Measurements from ENCODE around the gene GOLM1. TPM values are rescaled to one million over a fixed set of nuclear protein-coding genes. Genes with fewer than 3 reads are reported as not detected.

The GOLM1 gene
- total and polyA plus RNA-seq, 10 of the 15 experiments (the other 5 are each of a cell fraction or from before 2014, with no cell fraction given), result 0.41 to 25.9 (median 18.7) TPM

DNA sequence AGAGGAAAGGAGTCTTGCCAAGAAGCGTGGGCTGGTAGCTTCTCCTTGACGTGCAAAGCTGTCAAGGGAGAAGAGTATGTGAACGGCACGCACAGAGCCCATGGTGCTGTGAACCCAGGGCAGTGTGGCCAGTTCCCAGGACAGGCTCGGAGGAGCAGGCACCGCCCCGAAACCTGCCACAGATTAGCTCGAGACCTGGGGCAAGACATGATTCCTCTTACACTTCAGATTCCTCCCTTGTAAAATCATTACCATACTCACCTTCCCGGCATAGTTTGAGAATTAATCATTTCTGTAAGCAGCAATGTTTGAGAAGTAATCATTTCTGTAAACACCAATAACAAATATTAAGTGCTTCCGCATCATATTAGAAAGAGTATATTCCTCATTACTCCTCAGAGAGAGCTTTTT, 19.9 kb downstream of the GOLM1 start:
- no peak for DNase-seq (ENCODE audit: low read depth, low spot score)
- no peaks in the 10 kb centered on the region for H3K4me1 ChIP-seq (ENCODE audit: control insufficient read depth, insufficient read depth, low read length)
- FAIRE-seq, result no peak
- ChIA-PET RAD21 (ENCODE audit: unreplicated experiment) (no interaction called here), CTCF (no interaction called here), POLR2A (no interaction called here), SMC1A (ENCODE audit: uncharacterized antibody, unreplicated experiment) (no interaction called here)
- H3K4me2 ChIP-seq (ENCODE audit: control insufficient read depth, insufficient read depth), result no peak overlapping the region
- intact Hi-C loops (cut with micrococcal nuclease; ENCODE audit: unreplicated experiment) (no loop called here), in situ Hi-C loops (cut with MboI) (no loop called here)
- TF ChIP-seq NR2C2 (IDR thresholded peaks at IDR 0.05; ENCODE audit: borderline replicate concordance, control insufficient read depth, insufficient read length, low read depth), result no peak
- H4K20me1 ChIP-seq (ENCODE audit: control insufficient read depth, insufficient read depth), result no peaks in the 10 kb centered on the region
- H3K36me3 ChIP-seq (ENCODE audit: control insufficient read depth in 2 of 2, insufficient read depth in 2 of 2, low read length in 1 of 2), result no peaks in the 10 kb centered on the region
- H3K79me2 ChIP-seq (ENCODE audit: control insufficient read depth, insufficient read depth, low read length), result no peaks in the 10 kb centered on the region
- H3K9ac ChIP-seq (ENCODE audit: control insufficient read depth, insufficient read depth, low read length), result no peak overlapping the region
- H3K9me3 ChIP-seq (replicated peaks; ENCODE audit: control insufficient read depth, insufficient read depth, low read length), result no peaks in the 10 kb centered on the region
- no peak overlapping the region for H3K27ac ChIP-seq (ENCODE audit: control insufficient read depth, insufficient read depth)
- BruUV-seq (replicated peaks), result no TSS peak
- ATAC-seq, result no peak
- H3K27me3 ChIP-seq (replicated peaks in 1 of 2; ENCODE audit: control insufficient read depth in 2 of 2, insufficient read depth in 2 of 2, low read length in 1 of 2), result no peaks in the 10 kb centered on the region
- no peak overlapping the region for H3K4me3 ChIP-seq
- 52% methylated on average over 10 of the region's 10 CpGs for WGBS (ENCODE audit: insufficient coverage, insufficient replicate concordance, low lambda C conversion rate, missing lambda C conversion rate)
- no peak overlapping the region for H2AFZ ChIP-seq (ENCODE audit: control insufficient read depth, low read depth, low read length)

DNA sequence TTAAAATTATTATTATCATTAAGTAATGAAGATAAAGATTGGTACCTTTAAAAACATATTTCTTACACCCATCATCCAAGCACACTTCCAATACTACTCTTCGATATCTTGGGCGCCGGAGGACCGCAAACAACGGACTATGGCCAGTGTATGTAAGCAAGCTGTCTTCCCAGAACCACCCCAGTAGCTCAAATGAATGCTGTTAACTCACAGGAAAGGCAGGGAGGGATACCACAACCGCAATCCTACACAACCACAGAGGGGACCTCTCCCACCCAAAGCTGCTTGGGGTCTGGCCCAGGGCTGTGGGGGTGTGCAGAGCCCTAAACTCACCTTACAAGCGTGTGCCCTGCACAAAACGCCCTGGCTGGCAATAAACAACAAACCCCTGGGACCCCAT, 20.6 kb downstream of the GOLM1 start:
- H3K27me3 ChIP-seq (replicated peaks in 1 of 2; ENCODE audit: control insufficient read depth in 2 of 2, insufficient read depth in 2 of 2, low read length in 1 of 2), result no peaks in the 10 kb centered on the region
- WGBS (ENCODE audit: insufficient coverage, insufficient replicate concordance, low lambda C conversion rate, missing lambda C conversion rate), result 58% methylated on average over 8 of the region's 8 CpGs
- no TSS peak for BruUV-seq (replicated peaks)
- ChIA-PET RAD21 (ENCODE audit: unreplicated experiment) (no interaction called here), SMC1A (ENCODE audit: uncharacterized antibody, unreplicated experiment) (no interaction called here), CTCF (no interaction called here), POLR2A (no interaction called here)
- H3K79me2 ChIP-seq (ENCODE audit: control insufficient read depth, insufficient read depth, low read length), result no peaks in the 10 kb centered on the region
- no peaks in the 10 kb centered on the region for H3K4me1 ChIP-seq (ENCODE audit: control insufficient read depth, insufficient read depth, low read length)
- no peaks in the 10 kb centered on the region for H4K20me1 ChIP-seq (ENCODE audit: control insufficient read depth, insufficient read depth)
- H2AFZ ChIP-seq (ENCODE audit: control insufficient read depth, low read depth, low read length), result no peak overlapping the region
- no peak overlapping the region for H3K4me3 ChIP-seq
- no peak for TF ChIP-seq RAD21 (IDR thresholded peaks at IDR 0.05; ENCODE audit: insufficient read depth, low read depth, low read length)
- TF ChIP-seq, protein P1, sequence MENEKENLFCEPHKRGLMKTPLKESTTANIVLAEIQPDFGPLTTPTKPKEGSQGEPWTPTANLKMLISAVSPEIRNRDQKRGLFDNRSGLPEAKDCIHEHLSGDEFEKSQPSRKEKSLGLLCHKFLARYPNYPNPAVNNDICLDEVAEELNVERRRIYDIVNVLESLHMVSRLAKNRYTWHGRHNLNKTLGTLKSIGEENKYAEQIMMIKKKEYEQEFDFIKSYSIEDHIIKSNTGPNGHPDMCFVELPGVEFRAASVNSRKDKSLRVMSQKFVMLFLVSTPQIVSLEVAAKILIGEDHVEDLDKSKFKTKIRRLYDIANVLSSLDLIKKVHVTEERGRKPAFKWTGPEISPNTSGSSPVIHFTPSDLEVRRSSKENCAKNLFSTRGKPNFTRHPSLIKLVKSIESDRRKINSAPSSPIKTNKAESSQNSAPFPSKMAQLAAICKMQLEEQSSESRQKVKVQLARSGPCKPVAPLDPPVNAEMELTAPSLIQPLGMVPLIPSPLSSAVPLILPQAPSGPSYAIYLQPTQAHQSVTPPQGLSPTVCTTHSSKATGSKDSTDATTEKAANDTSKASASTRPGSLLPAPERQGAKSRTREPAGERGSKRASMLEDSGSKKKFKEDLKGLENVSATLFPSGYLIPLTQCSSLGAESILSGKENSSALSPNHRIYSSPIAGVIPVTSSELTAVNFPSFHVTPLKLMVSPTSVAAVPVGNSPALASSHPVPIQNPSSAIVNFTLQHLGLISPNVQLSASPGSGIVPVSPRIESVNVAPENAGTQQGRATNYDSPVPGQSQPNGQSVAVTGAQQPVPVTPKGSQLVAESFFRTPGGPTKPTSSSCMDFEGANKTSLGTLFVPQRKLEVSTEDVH (IDR thresholded peaks at IDR 0.05; ENCODE audit: low read depth, partially characterized antibody), result no peak
- no peak for TF ChIP-seq ZNF384 (IDR thresholded peaks at IDR 0.05; ENCODE audit: borderline replicate concordance, low read depth, low read length)
- no peak for ATAC-seq
- no peaks in the 10 kb centered on the region for H3K36me3 ChIP-seq (ENCODE audit: control insufficient read depth in 2 of 2, insufficient read depth in 2 of 2, low read length in 1 of 2)
- in situ Hi-C loops (cut with MboI), result no loop called here
- FAIRE-seq, result no peak
- intact Hi-C loops (cut with micrococcal nuclease; ENCODE audit: unreplicated experiment), result no loop called here
- DNase-seq (ENCODE audit: low read depth, low spot score), result no peak
- H3K27ac ChIP-seq (ENCODE audit: control insufficient read depth, insufficient read depth), result no peak overlapping the region
- no peaks in the 10 kb centered on the region for H3K9me3 ChIP-seq (replicated peaks; ENCODE audit: control insufficient read depth, insufficient read depth, low read length)
- H3K4me2 ChIP-seq (ENCODE audit: control insufficient read depth, insufficient read depth), result no peak overlapping the region
- no peak overlapping the region for H3K9ac ChIP-seq (ENCODE audit: control insufficient read depth, insufficient read depth, low read length)
